ENCODE results near the gene DEFB132.
A peak's percentile ranks its signal among the peaks of the same experiment; 100 is the strongest.
"Not testable (repeated sequence)": the region's sequence is repeated elsewhere in the genome, so short reads cannot be mapped to it uniquely, and the experiment has no call there.

DEFB132 gene

GRCh38 chr20:237929-238328 is 19.6 kb upstream of the DEFB132 start:
- H3K9me2 ChIP-seq (replicated peaks; ENCODE audit: insufficient read depth, low read length), result no peaks in the 10 kb centered on the region
- H3K4me1 ChIP-seq (ENCODE audit: low read length), result peaks cover 5% of the 10 kb centered on the region; the same call in 1 of the 2 replicates
- H3F3A ChIP-seq (ENCODE audit: insufficient read depth, low read length), result no peaks in the 10 kb centered on the region
- DNase-seq, result no peak
- H3K9ac ChIP-seq (ENCODE audit: low read length), result no peak overlapping the region
- no peaks in the 10 kb centered on the region for H3K36me3 ChIP-seq (replicated peaks; ENCODE audit: insufficient read depth, low read length)
- peak overlapping the region; percentile 20; the same call in 1 of the 2 replicates for H3K4me3 ChIP-seq (ENCODE audit: low read length)
- H3K4me2 ChIP-seq (ENCODE audit: low read depth, low read length), result peak overlapping the region; percentile 39; the same call in 1 of the 2 replicates
- H3K27me3 ChIP-seq (replicated peaks; ENCODE audit: insufficient read depth, low read length), result no peaks in the 10 kb centered on the region
- no peak for TF ChIP-seq EZH2phosphoT487 (IDR thresholded peaks at IDR 0.05; ENCODE audit: low read length)
- TF ChIP-seq CTCF (IDR thresholded peaks at IDR 0.05; ENCODE audit: low read length), result no peak
- TF ChIP-seq EZH2 (optimal IDR thresholded peaks at IDR 0.05; ENCODE audit: low read depth, low read length), result no peak
- H3K27ac ChIP-seq (ENCODE audit: low read length), result no peak overlapping the region
- H3K9me3 ChIP-seq (replicated peaks; ENCODE audit: insufficient read depth, low read length), result no peaks in the 10 kb centered on the region
- H2AFZ ChIP-seq (ENCODE audit: low read length), result peak overlapping the region; percentile 59
- no peaks in the 10 kb centered on the region for H3K79me2 ChIP-seq (ENCODE audit: low read length)
- H4K20me1 ChIP-seq (ENCODE audit: insufficient read depth, low read length), result no peaks in the 10 kb centered on the region

GRCh38 chr20:242905-243304 is 14.6 kb upstream of the DEFB132 start:
- Histone ChIP-seq H3K4me1 (ENCODE audit: low read length) (no peaks in the 10 kb centered on the region), H3K9me2 (replicated peaks; ENCODE audit: insufficient read depth, low read length) (no peaks in the 10 kb centered on the region), H3F3A (ENCODE audit: insufficient read depth, low read length) (no peaks in the 10 kb centered on the region), H2AFZ (ENCODE audit: low read length) (no peak overlapping the region), H3K4me3 (ENCODE audit: low read length) (no peak overlapping the region), H3K9me3 (replicated peaks; ENCODE audit: insufficient read depth, low read length) (no peaks in the 10 kb centered on the region), H3K27ac (ENCODE audit: low read length) (no peak overlapping the region), H3K27me3 (replicated peaks; ENCODE audit: insufficient read depth, low read length) (no peaks in the 10 kb centered on the region), H3K36me3 (replicated peaks; ENCODE audit: insufficient read depth, low read length) (no peaks in the 10 kb centered on the region), H3K79me2 (ENCODE audit: low read length) (no peaks in the 10 kb centered on the region), H3K4me2 (ENCODE audit: low read depth, low read length) (no peak overlapping the region), H4K20me1 (ENCODE audit: insufficient read depth, low read length) (no peaks in the 10 kb centered on the region), H3K9ac (ENCODE audit: low read length) (no peak overlapping the region)
- TF ChIP-seq EZH2phosphoT487 (IDR thresholded peaks at IDR 0.05; ENCODE audit: low read length) (no peak), EZH2 (optimal IDR thresholded peaks at IDR 0.05; ENCODE audit: low read depth, low read length) (no peak)
- DNase-seq, result no peak

GRCh38 chr20:251354-251753 is 6.2 kb upstream of the DEFB132 start:
- Histone ChIP-seq H3K9me3 (replicated peaks; ENCODE audit: insufficient read depth, low read length) (no peaks in the 10 kb centered on the region), H3K36me3 (replicated peaks; ENCODE audit: insufficient read depth, low read length) (no peaks in the 10 kb centered on the region), H3K4me2 (ENCODE audit: low read depth, low read length) (no peak overlapping the region), H3K9ac (ENCODE audit: low read length) (no peak overlapping the region), H3K27me3 (replicated peaks; ENCODE audit: insufficient read depth, low read length) (no peaks in the 10 kb centered on the region), H3K4me3 (ENCODE audit: low read length) (no peak overlapping the region), H3K79me2 (ENCODE audit: low read length) (no peaks in the 10 kb centered on the region), H2AFZ (ENCODE audit: low read length) (no peak overlapping the region), H4K20me1 (ENCODE audit: insufficient read depth, low read length) (no peaks in the 10 kb centered on the region), H3K4me1 (ENCODE audit: low read length) (no peaks in the 10 kb centered on the region), H3F3A (ENCODE audit: insufficient read depth, low read length) (no peaks in the 10 kb centered on the region), H3K9me2 (replicated peaks; ENCODE audit: insufficient read depth, low read length) (no peaks in the 10 kb centered on the region), H3K27ac (ENCODE audit: low read length) (no peak overlapping the region)
- TF ChIP-seq EZH2phosphoT487 (IDR thresholded peaks at IDR 0.05; ENCODE audit: low read length) (no peak), CTCF (IDR thresholded peaks at IDR 0.05; ENCODE audit: low read length) (no peak), EZH2 (optimal IDR thresholded peaks at IDR 0.05; ENCODE audit: low read depth, low read length) (no peak)
- DNase-seq, result no peak

GRCh38 chr20:252801-253200 is 4.7 kb upstream of the DEFB132 start:
- no peaks in the 10 kb centered on the region for H3K9me2 ChIP-seq (replicated peaks; ENCODE audit: insufficient read depth, low read length)
- no peaks in the 10 kb centered on the region for H3K79me2 ChIP-seq (ENCODE audit: low read length)
- no peak overlapping the region for H3K4me2 ChIP-seq (ENCODE audit: low read depth, low read length)
- no peak overlapping the region for H2AFZ ChIP-seq (ENCODE audit: low read length)
- H3F3A ChIP-seq (ENCODE audit: insufficient read depth, low read length), result no peaks in the 10 kb centered on the region
- no peaks in the 10 kb centered on the region for H3K4me1 ChIP-seq (ENCODE audit: low read length)
- H3K9me3 ChIP-seq (replicated peaks; ENCODE audit: insufficient read depth, low read length), result no peaks in the 10 kb centered on the region
- H3K36me3 ChIP-seq (replicated peaks; ENCODE audit: insufficient read depth, low read length), result no peaks in the 10 kb centered on the region
- no peak for TF ChIP-seq EZH2 (optimal IDR thresholded peaks at IDR 0.05; ENCODE audit: low read depth, low read length)
- no peak for TF ChIP-seq EZH2phosphoT487 (IDR thresholded peaks at IDR 0.05; ENCODE audit: low read length)
- no peak for TF ChIP-seq CTCF (IDR thresholded peaks at IDR 0.05; ENCODE audit: low read length)
- no peak overlapping the region for H3K27ac ChIP-seq (ENCODE audit: low read length)
- H3K27me3 ChIP-seq (replicated peaks; ENCODE audit: insufficient read depth, low read length), result no peaks in the 10 kb centered on the region
- H4K20me1 ChIP-seq (ENCODE audit: insufficient read depth, low read length), result no peaks in the 10 kb centered on the region
- H3K4me3 ChIP-seq (ENCODE audit: low read length), result no peak overlapping the region
- H3K9ac ChIP-seq (ENCODE audit: low read length), result no peak overlapping the region
- DNase-seq, result no peak

GRCh38 chr20:253447-253846 is 4.1 kb upstream of the DEFB132 start:
- H3K79me2 ChIP-seq (ENCODE audit: low read length); H3K4me2 ChIP-seq (ENCODE audit: low read depth, low read length); H3K27me3 ChIP-seq (replicated peaks; ENCODE audit: insufficient read depth, low read length); H3K9me2 ChIP-seq (replicated peaks; ENCODE audit: insufficient read depth, low read length); H3K4me1 ChIP-seq (ENCODE audit: low read length); H2AFZ ChIP-seq (ENCODE audit: low read length); H3K4me3 ChIP-seq (ENCODE audit: low read length); DNase-seq; H3K36me3 ChIP-seq (replicated peaks; ENCODE audit: insufficient read depth, low read length); H4K20me1 ChIP-seq (ENCODE audit: insufficient read depth, low read length); H3K9me3 ChIP-seq (replicated peaks; ENCODE audit: insufficient read depth, low read length); H3K27ac ChIP-seq (ENCODE audit: low read length); H3F3A ChIP-seq (ENCODE audit: insufficient read depth, low read length); H3K9ac ChIP-seq (ENCODE audit: low read length): not testable (repeated sequence)
